Neuron (in vitro differentiated cells): ENCODE measurements around the gene KCNK1.

Experiments used
- H2AFZ ChIP-seq: one replicate; pipeline ENCODE4 v1.6.1; 2013; ENCODE audit warnings: low read depth, mild to moderate bottlenecking, inconsistent platforms, low read length, moderate library complexity
- H3K27me3 ChIP-seq: one replicate; pipeline ENCODE4 v1.6.1; 2013; ENCODE audit warnings: low read length; ENCODE audit not compliant: insufficient read depth
- H3K36me3 ChIP-seq: one replicate; pipeline ENCODE4 v1.6.1; 2013; ENCODE audit warnings: low read length; ENCODE audit not compliant: insufficient read depth
- H3K4me1 ChIP-seq: one replicate; pipeline ENCODE4 v1.6.1; 2013; ENCODE audit warnings: low read length; ENCODE audit not compliant: insufficient read depth
- H3K4me3 ChIP-seq: 2 replicates; pipeline ENCODE4 v1.5.1; 2013; ENCODE audit warnings: mild to moderate bottlenecking, low read length, moderate library complexity
- H3K9me3 ChIP-seq: one replicate; pipeline ENCODE4 v1.6.1; 2013; ENCODE audit warnings: low read length

Gene KCNK1

DNA sequence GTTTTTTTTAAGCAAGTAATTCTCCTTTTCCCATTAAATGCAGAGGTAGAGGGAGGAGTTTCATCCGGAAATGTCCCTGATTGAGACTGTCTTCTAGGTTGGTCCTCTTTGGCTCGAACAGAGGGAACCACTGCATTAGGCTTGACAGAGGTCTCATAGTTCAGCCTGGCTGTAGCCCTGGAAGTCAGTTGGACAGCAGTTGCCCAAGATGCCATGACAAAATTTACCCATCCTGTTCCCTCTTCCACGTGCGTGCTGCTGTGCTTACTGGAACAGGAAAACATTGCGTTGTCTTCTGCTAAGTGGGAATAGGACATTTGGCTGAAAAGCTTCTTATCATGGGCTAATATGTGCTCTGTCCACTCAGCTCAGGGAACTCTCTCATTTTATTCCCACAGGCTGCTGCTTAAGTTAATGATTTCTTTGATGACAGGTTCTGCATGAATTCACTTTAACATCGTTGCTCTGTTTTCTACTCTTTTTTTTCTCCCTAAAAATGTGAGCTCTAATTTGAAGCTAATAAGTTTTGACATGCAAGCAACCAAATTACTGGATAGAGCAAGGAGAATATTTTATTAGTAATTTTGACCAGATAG lies 18.0 kb downstream of the KCNK1 start:
- no peaks in the 10 kb centered on the region for H3K4me1 ChIP-seq
- H2AFZ ChIP-seq = no peak overlapping the region
- no peaks in the 10 kb centered on the region for H3K9me3 ChIP-seq
- no peak overlapping the region for H3K4me3 ChIP-seq
- no peaks in the 10 kb centered on the region for H3K27me3 ChIP-seq
- H3K36me3 ChIP-seq = no peaks in the 10 kb centered on the region

- H3K36me3 ChIP-seq = no peaks in the 10 kb centered on the region
- H2AFZ ChIP-seq = no peak overlapping the region
- H3K4me1 ChIP-seq = no peaks in the 10 kb centered on the region
- no peak overlapping the region for H3K4me3 ChIP-seq
- H3K27me3 ChIP-seq = no peaks in the 10 kb centered on the region
- H3K9me3 ChIP-seq = no peaks in the 10 kb centered on the region
Observed at GRCh38 chr1:233632436-233632835, 18.5 kb downstream of the KCNK1 start.

DNA sequence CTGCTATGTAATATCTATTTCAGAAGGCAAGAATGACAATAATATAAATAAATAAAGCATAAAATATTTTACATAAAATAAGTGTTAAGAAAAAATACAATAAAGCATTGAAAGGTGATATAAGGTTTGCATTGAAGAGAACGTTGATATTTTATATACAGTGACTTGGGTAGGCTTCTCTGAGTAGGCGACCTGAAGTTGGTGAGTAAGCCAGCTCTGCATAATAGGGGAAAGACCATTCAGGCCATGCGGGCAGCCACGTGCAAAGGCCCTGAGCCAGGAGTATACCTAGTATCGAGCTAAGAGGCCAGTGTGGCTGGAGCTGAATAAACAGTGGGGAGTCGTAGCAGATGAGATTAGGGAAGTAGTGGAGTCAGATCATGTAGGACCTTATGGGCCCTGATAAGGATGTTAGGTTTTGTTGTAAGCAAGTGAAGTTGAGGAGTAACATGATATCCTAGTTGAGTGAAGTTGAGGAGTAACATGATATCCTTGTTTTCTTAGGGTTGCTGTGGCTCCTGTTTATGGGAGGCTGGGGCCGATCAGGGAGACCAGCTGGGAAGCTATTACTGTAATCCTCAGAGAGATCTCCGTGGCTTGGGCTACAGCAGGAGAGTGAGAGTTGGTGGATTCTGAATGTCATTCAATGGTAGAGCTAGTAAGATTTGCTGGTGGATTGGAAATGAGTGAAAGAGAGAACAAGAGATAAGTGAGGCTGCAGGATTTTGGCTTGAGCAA lies 22.0 kb downstream of the KCNK1 start:
- no peaks in the 10 kb centered on the region for H3K4me1 ChIP-seq
- no peaks in the 10 kb centered on the region for H3K36me3 ChIP-seq
- no peaks in the 10 kb centered on the region for H3K27me3 ChIP-seq
- H3K9me3 ChIP-seq = no peaks in the 10 kb centered on the region
- no peak overlapping the region for H3K4me3 ChIP-seq
- no peak overlapping the region for H2AFZ ChIP-seq

GRCh38 chr1:233636503-233636877 lies 22.6 kb downstream of the KCNK1 start:
- H3K36me3 ChIP-seq = no peaks in the 10 kb centered on the region

DNA sequence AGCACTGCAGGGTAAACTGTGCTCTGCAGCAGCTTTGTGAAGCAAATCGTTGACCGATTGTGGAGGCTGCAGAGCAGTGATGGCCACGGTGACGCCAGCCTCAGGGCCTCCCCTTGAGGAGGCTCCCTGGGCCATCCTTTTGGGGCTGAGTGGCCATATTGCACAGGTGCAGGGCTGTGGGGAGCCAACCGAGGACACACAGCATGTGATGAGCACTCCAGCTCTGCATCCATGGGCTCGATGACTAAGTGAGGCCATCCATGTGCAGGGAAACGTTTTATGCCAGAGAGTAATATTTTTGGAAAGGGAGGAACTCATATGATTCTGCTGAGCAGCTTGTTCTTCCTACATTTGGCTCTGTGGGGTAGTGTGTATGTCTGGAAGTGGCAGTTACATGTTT lies 24.6 kb downstream of the KCNK1 start:
- H3K36me3 ChIP-seq = no peaks in the 10 kb centered on the region
- H3K27me3 ChIP-seq = no peaks in the 10 kb centered on the region
- no peak overlapping the region for H2AFZ ChIP-seq
- H3K4me3 ChIP-seq = no peak overlapping the region
- no peaks in the 10 kb centered on the region for H3K9me3 ChIP-seq
- no peaks in the 10 kb centered on the region for H3K4me1 ChIP-seq

More at GRCh38 chr1:233636503-233636877, 22.6 kb downstream of the KCNK1 start:
- Histone ChIP-seq H3K27me3 (no peaks in the 10 kb centered on the region), H3K4me3 (no peak overlapping the region), H3K4me1 (no peaks in the 10 kb centered on the region), H3K9me3 (no peaks in the 10 kb centered on the region), H2AFZ (no peak overlapping the region)

DNA sequence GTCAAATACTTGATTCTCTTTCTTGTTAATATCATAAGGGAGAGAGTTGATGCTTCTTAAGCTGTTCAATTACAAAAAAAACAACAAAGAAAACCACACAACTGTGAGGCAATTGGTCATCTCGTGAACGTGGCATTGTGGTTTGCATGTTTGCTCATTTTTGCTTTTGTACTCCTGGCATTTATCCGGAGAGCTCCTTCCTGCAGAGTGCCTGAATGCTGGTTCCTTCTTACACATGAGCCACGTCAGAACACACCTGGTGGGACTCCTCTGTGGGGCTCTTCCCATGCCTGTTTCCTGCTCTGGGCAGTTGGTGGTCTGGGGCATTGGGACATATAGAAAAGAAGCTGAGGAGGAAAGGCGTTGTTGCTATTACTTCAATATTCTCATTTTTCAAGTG lies 25.7 kb downstream of the KCNK1 start:
- Histone ChIP-seq H3K36me3 (no peaks in the 10 kb centered on the region), H3K4me1 (no peaks in the 10 kb centered on the region), H3K4me3 (no peak overlapping the region), H3K27me3 (no peaks in the 10 kb centered on the region), H3K9me3 (no peaks in the 10 kb centered on the region), H2AFZ (no peak overlapping the region)

DNA sequence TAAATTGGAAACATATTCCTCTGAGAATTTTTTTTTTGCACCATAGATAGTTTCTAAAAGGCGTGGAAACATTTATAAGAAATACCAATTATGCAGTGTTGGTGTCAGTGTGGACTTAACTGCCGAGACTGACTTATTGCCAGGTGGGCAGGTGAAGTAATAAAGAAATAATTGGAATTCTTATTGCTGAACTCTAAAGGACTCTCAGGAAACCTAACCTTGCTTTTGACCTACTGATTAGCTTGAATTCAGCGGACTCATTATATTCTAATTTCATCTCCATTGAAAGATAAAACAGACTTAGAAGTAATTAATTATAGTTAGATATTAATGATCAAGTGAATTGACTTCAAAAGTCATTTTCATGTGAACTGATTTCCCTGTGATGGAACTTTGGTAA lies 26.3 kb downstream of the KCNK1 start:
- Histone ChIP-seq H3K36me3 (no peaks in the 10 kb centered on the region), H3K4me3 (no peak overlapping the region), H2AFZ (no peak overlapping the region), H3K9me3 (no peaks in the 10 kb centered on the region), H3K27me3 (no peaks in the 10 kb centered on the region), H3K4me1 (no peaks in the 10 kb centered on the region)

DNA sequence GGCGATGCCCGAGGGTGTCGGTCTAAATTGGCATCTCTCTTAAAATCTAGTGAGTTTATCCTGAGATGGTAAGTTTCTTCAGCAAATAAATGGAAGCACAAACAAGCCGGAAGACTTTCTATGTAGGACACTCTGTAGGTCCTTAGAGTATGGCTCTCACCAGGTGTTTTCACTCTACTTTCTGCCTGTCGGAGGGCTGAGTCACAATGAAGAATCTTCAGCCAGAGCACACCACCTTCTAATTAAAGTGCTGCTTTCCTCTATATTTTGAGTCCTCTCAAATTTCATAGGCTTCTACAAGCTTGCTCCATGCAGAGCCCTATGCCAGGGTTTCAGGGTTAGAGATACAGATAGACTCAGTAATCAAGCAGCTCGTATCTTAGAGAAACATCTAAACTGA lies 27.1 kb downstream of the KCNK1 start:
- H2AFZ ChIP-seq = no peak overlapping the region
- H3K36me3 ChIP-seq = no peaks in the 10 kb centered on the region
- H3K4me3 ChIP-seq = no peak overlapping the region
- no peaks in the 10 kb centered on the region for H3K27me3 ChIP-seq
- H3K4me1 ChIP-seq = no peaks in the 10 kb centered on the region
- H3K9me3 ChIP-seq = no peaks in the 10 kb centered on the region

DNA sequence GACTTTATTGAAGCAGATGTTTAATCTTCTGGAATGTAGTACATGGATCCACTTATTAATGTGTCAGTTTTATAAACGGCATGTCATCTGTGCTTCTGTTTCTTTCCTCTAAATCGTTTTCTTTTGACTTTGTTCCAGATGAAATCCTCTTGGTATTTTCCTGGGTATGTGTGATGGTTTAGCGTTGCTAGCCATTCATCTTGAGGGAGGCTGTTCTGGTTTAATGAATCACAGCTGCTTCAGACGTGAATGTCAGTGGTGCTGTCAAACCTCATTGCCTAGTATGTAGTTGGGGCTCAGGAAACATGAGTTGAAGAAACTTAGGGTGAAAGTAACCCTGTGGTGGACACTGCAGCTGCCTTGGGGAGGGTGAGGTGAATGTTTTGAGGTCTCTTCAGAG lies 33.2 kb downstream of the KCNK1 start:
- Histone ChIP-seq H2AFZ (no peak overlapping the region), H3K27me3 (no peaks in the 10 kb centered on the region), H3K36me3 (no peaks in the 10 kb centered on the region), H3K4me1 (no peaks in the 10 kb centered on the region), H3K4me3 (no peak overlapping the region), H3K9me3 (no peaks in the 10 kb centered on the region)

- no peaks in the 10 kb centered on the region for H3K36me3 ChIP-seq
- no peak overlapping the region for H2AFZ ChIP-seq
- no peaks in the 10 kb centered on the region for H3K27me3 ChIP-seq
- H3K4me3 ChIP-seq = no peak overlapping the region
- no peaks in the 10 kb centered on the region for H3K4me1 ChIP-seq
- H3K9me3 ChIP-seq = no peaks in the 10 kb centered on the region
Observed at GRCh38 chr1:233647636-233648035, 33.7 kb downstream of the KCNK1 start.

GRCh38 chr1:233651061-233651460 lies 37.2 kb downstream of the KCNK1 start:
- H3K9me3 ChIP-seq = no peaks in the 10 kb centered on the region

GRCh38 chr1:233651563-233652233 lies 37.8 kb downstream of the KCNK1 start:
- Histone ChIP-seq H3K9me3 (no peaks in the 10 kb centered on the region), H2AFZ (no peak overlapping the region), H3K4me3 (no peak overlapping the region), H3K36me3 (no peaks in the 10 kb centered on the region), H3K27me3 (no peaks in the 10 kb centered on the region), H3K4me1 (no peaks in the 10 kb centered on the region)

More at GRCh38 chr1:233651061-233651460, 37.2 kb downstream of the KCNK1 start:
- H3K36me3 ChIP-seq = no peaks in the 10 kb centered on the region
- no peaks in the 10 kb centered on the region for H3K27me3 ChIP-seq
- H2AFZ ChIP-seq = no peak overlapping the region
- H3K4me3 ChIP-seq = no peak overlapping the region
- H3K4me1 ChIP-seq = no peaks in the 10 kb centered on the region

- H3K4me1 ChIP-seq = no peaks in the 10 kb centered on the region
- H3K27me3 ChIP-seq = no peaks in the 10 kb centered on the region
- H3K36me3 ChIP-seq = no peaks in the 10 kb centered on the region
- H3K4me3 ChIP-seq = no peak overlapping the region
- H2AFZ ChIP-seq = no peak overlapping the region
- H3K9me3 ChIP-seq = no peaks in the 10 kb centered on the region
Observed at GRCh38 chr1:233652526-233652925, 38.6 kb downstream of the KCNK1 start.
